Coronary artery (tissue), 2 donors: ENCODE data around the gene TIE1.
A peak's percentile ranks its signal among the peaks of the same experiment; 100 is the strongest.
"Not testable (repeated sequence)": the region's sequence is repeated elsewhere in the genome, so short reads cannot be mapped to it uniquely, and the experiment has no call there.

ENCODE experiments used
- DNase-seq: peaks from one replicate; pipeline ENCODE4 v3.0.0-alpha.2; 2017; ENCODE audit warnings: low spot score
- H3K27ac ChIP-seq, 2 donors: fragments of 200-600 bp; sonication (generic); one replicate each; pipeline ENCODE4 v1.5.1; 2016 to 2019
- H3K4me3 ChIP-seq: fragments of 200-600 bp; sonication (generic); 2 replicates; pipeline ENCODE4 v1.5.1; 2016; ENCODE audit warnings: mild to moderate bottlenecking, moderate library complexity
- CTCF ChIP-seq: fragments of 200-600 bp; sonication (generic); IDR thresholded peaks from one replicate; pipeline ENCODE4 v1.5.1; 2019; ENCODE audit warnings: antibody characterized with exemption

Gene TIE1

DNA sequence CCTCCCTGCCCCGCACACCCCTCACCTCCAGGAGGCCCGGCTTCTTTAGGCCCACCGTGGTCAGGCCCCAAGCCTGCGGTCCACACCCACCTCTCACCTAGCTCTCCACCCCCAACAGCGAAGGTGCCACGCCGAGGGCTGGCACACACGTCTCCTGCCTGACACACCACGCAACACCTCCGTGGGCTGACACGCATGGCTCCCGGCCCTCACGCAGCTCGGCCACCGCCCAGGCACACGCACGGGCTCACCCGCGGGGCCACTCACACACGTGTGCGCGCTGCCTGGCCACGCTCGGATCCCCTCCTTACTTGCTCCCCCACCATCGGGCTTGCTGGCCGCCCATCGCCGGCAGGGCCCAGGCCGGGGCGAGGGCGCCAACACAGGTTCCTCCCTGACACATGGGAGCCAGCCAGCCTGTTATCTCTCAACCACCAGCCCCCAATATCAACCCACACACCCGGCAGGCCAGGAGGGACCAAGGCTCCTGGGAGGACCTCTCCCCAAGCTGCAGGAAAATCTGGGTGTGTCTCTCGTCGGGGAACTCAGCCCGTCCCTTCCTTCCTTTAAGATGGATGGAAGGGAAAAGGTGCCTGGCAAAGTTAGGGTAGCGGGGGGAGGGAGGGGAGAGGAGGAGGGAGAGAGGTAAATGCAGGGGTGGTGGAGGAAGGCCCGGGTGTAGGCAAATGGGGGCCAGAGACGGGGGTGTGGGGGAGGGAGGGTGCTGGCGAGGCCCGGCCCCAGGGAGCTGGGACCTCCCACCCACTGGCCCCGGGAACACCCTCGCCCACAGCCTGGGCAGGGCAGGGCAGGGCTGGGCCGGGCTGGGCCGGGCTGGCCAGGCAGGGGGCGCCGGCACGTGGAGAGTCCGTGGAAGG lies 66.5 kb downstream of the TIE1 start:
- H3K27ac ChIP-seq, result peak overlapping the region; percentile 93 to 99
- no peak for TF ChIP-seq CTCF
- DNase-seq, result no peak
- H3K4me3 ChIP-seq, result peak overlapping the region; percentile 95

- peak; percentile 95 for DNase-seq
- peak within 1 kb of the TSS; percentile 93 to 99 for H3K27ac ChIP-seq
- no peak for TF ChIP-seq CTCF
- peak within 1 kb of the TSS; percentile 95 for H3K4me3 ChIP-seq
Observed at GRCh38 chr1:43367904-43368645, 67.3 kb downstream of the TIE1 start, which contains the start of gene ELOVL1. TSS of gene ELOVL1 (minus strand) at chr1:43368011. CDS start at chr1:43365609, 2,402 bp downstream.

- Histone ChIP-seq H3K27ac (peak overlapping the region; percentile 93 to 99), H3K4me3 (peak overlapping the region; percentile 95)
- no peak for DNase-seq
- TF ChIP-seq CTCF, result no peak
Observed at GRCh38 chr1:43368646-43369020, 67.9 kb downstream of the TIE1 start.

GRCh38 chr1:43369779-43370178 lies 69.0 kb downstream of the TIE1 start:
- H3K4me3 ChIP-seq, DNase-seq, H3K27ac ChIP-seq: not testable (repeated sequence)

DNA sequence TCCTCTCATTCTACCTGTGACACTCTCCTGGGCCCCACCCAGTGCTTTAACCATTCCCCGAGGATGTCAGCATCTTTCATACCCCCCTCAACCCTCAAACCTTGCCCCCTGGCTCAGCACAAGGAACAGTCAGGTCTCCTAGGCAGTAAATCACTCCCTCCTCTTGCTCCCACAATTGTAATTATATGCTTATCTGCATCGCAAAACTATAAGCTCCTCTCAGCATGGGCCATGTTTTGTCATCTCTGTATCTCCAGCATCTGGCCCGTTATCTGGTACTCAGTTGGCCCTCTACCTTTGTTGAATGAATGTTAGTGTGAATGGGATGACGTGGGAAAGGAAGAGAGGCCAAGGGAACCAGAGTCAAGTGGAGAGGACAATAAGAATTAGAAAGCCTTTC lies 69.8 kb downstream of the TIE1 start:
- no peak for TF ChIP-seq CTCF
- no peak for DNase-seq
- no peak overlapping the region for H3K4me3 ChIP-seq
- H3K27ac ChIP-seq, result no peak overlapping the region

- DNase-seq, result no peak
- no peak for TF ChIP-seq CTCF
- no peak overlapping the region for H3K4me3 ChIP-seq
- peak overlapping the region in 1 of 2 donors; percentile 67 for H3K27ac ChIP-seq
Observed at GRCh38 chr1:43372172-43372571, 71.4 kb downstream of the TIE1 start.
